ENCODE data around the gene TBC1D3D.
"Not testable (repeated sequence)": the region's sequence is repeated elsewhere in the genome, so short reads cannot be mapped to it uniquely, and the experiment has no call there.

TBC1D3D gene

DNA sequence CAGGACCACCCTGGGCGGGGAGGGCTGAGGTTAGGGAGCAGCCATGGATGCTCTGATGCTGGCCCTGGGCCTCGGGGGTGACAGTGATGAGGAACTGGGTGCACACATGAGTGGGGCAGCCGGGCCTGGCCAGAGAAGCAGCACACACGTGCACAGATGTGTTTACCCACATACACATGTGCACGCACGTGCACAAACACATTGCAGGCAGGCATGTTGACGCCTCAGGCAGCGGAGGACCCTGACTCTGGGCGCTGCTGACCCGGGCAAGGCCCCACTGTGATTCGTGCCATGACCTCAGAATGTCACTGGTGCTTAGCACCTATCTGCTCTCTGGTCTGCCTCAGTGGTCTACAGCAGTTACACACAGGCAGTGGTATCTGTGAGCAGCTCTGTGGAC, at the start of gene TBC1D3D:
TSS of gene TBC1D3D (plus strand) at position 301 of the 400 bp plus-strand sequence. CDS start 1,585 bp downstream, outside the sequence.
- DNase-seq (ENCODE audit: low read depth), result not testable (repeated sequence)

DNA sequence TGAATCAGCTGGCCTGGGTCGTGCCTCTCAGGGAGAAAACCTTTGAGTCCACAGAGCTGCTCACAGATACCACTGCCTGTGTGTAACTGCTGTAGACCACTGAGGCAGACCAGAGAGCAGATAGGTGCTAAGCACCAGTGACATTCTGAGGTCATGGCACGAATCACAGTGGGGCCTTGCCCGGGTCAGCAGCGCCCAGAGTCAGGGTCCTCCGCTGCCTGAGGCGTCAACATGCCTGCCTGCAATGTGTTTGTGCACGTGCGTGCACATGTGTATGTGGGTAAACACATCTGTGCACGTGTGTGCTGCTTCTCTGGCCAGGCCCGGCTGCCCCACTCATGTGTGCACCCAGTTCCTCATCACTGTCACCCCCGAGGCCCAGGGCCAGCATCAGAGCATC, 14.8 kb upstream of the TBC1D3D start, which contains the start of gene TBC1D3L:
TSS of gene TBC1D3L (minus strand) at position 101 of the 400 bp plus-strand sequence. CDS start 1,540 bp downstream, outside the sequence.
- DNase-seq (ENCODE audit: low read depth), result not testable (repeated sequence)
